Naive thymus-derived CD8-positive, alpha-beta T cell (primary cell): ENCODE data around the gene SEMA3C. TPM values are rescaled to one million over a fixed set of nuclear protein-coding genes. Genes with fewer than 3 reads are reported as not detected.

Source experiments
- ATAC-seq, 2 donors: fragments of 150-1000 bp; cut with Tn5 transposase in 1 of 2; sonication (Bioruptor Pico), chemical (Tn5 transposase) in 1 of 2; 1 replicate in 1 of 2; 2 replicates in 1 of 2; pipeline ENCODE4 v1.10.0; 2021; ENCODE audit warnings: mild to moderate bottlenecking in 2 of 2, moderate library complexity in 2 of 2
- POLR2A ChIA-PET: fragments of 350-600 bp; sonication (Branson Sonifier 250); formaldehyde crosslinking; loops from one replicate; lab custom pipeline; 2021; ENCODE audit warnings: antibody characterized with exemption; lab: Charles Lee
- DNase-seq, 10 donors: peaks; one replicate each; pipeline versions ENCODE4 v3.0.0 to v3.0.0-alpha.2; 2020 to 2022
- H3K27ac Mint-ChIP-seq, 10 donors: one replicate each; pipeline ENCODE4 v1.8.0; 2020 to 2022; ENCODE audit warnings: mild to moderate bottlenecking in 10 of 10, mixed read lengths in 10 of 10, moderate library complexity in 4 of 10, inconsistent platforms in 1 of 10
- H3K27me3 Mint-ChIP-seq, 5 donors: one replicate each; pipeline ENCODE4 v1.8.0; 2021 to 2022; ENCODE audit warnings: mixed read lengths in 5 of 5
- H3K36me3 Mint-ChIP-seq, 3 donors: one replicate each; pipeline ENCODE4 v1.8.0; 2020 to 2022; ENCODE audit warnings: mixed read lengths in 3 of 3, mild to moderate bottlenecking in 2 of 3, inconsistent platforms in 1 of 3
- H3K4me1 Mint-ChIP-seq, 4 donors: one replicate each; pipeline ENCODE4 v1.8.0; 2021 to 2022; ENCODE audit warnings: mixed read lengths in 4 of 4
- H3K4me3 Mint-ChIP-seq, 10 donors: one replicate each; pipeline ENCODE4 v1.8.0; 2020 to 2022; ENCODE audit warnings: mild to moderate bottlenecking in 10 of 10, mixed read lengths in 10 of 10, moderate library complexity in 6 of 10, inconsistent platforms in 1 of 10
- H3K9me3 Mint-ChIP-seq, 9 donors: one replicate each; pipeline ENCODE4 v1.8.0; 2020 to 2022; ENCODE audit warnings: mixed read lengths in 9 of 9, mild to moderate bottlenecking in 3 of 9, inconsistent platforms in 1 of 9, moderate library complexity in 1 of 9
- polyA plus RNA-seq, 3 donors: library from polyadenylated mRNA; unstranded; fragments of 300-500 nt; fragmentation: Illumina TruSeq; gene quantifications; one replicate each; pipeline ENCODE4 v1.2.3, GENCODE V29; 2021
- total RNA-seq, 8 experiments: library from RNA in 2 of 8; stranded (reverse) in 2 of 8; gene quantifications; one replicate each; pipeline ENCODE4 v1.2.3 and lab custom pipeline; 2021 to 2026

SEMA3C gene
- total and polyA plus RNA-seq, 5 experiments from 2014 or later = not detected

DNA sequence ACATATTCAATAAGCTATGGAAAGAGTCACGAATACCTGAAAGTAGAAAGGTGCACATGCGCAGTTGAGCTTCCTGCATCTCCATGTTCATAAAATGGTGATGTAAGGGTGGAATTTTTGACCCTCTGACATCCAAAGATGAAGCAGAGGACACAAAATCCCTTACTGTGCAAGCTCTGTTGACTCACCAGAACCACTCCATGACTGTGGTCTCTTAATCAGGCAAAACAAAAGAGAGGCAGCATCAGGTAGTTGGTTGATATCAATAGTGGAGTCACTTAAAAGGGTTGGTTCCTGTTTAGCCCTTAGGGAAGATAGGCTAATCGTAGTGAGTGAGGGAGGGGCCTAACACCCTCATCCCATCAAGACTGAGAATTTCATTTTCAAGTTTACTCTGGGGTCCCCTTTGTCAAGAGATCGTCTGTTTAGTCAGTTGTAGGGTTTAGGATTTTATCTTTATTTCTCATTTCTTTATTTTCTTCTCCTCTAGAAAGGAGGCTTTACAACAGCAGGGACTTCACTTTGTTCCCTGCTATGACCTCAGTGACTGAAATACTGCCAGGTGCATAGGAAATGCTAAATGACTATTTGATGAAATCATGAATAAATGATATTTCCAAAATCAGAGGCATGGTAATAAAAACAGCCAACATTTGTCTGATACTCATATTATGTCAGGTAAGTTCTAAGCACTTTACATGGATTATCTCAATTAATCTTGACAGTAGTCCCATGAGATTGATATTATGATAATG is 182.3 kb downstream of the SEMA3C start:
- ATAC-seq = no peak
- Mint-ChIP-seq H3K36me3 (no peaks in the 10 kb centered on the region), H3K4me1 (no peaks in the 10 kb centered on the region), H3K9me3 (peaks cover 0 to 12% (median 0%) of the 10 kb centered on the region in 9 donors), H3K27ac (no peak overlapping the region), H3K27me3 (peaks cover 0 to 11% (median 4%) of the 10 kb centered on the region in 5 donors), H3K4me3 (no peak overlapping the region)
- POLR2A ChIA-PET = no interaction called here
- DNase-seq = no peak

DNA sequence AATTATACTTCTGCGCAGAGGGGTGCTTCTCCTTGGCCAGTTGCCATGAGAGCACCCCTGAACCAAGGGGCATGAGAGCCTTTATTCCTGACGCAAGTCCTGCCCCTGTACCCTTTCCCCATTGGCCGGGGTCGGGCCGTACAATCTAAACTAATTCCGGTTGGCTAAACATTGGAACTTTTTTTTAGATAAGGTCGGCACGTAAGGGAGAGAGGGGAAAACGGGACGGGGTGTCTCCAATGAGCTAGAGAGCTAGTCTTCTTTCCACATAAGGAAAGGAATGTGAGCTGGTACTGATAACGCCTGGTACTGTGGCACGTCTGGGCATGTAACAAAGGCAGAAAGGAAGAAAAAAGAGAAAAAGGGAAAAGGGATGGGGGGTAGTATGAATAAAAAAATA is 183.5 kb downstream of the SEMA3C start:
- peaks cover 0 to 11% (median 6%) of the 10 kb centered on the region in 5 donors for H3K27me3 Mint-ChIP-seq
- ATAC-seq (no peak), DNase-seq (no peak)
- peaks cover 0 to 12% (median 0%) of the 10 kb centered on the region in 9 donors for H3K9me3 Mint-ChIP-seq
- H3K36me3 Mint-ChIP-seq = no peaks in the 10 kb centered on the region
- no peaks in the 10 kb centered on the region for H3K4me1 Mint-ChIP-seq
- H3K27ac Mint-ChIP-seq = no peak overlapping the region
- POLR2A ChIA-PET = no interaction called here
- no peak overlapping the region for H3K4me3 Mint-ChIP-seq

DNA sequence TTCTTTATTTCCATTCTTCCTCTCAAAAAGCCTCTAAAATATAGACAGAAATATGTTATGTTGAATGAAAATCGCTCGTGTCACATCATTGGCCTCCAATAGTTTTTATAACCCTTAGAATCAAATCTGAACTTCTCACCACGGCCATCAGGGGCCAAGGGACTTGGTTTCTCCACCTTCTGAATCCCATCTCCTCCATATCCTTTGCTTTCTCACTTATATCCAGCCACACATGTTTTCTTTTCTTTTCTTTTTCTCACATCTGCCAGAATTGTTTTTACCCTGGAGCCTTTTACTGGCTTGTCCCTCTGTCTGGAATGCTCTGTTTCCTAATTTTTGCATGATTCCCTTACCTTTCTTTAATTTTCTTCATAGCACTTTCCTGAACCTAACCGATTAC is 184.8 kb downstream of the SEMA3C start:
- H3K4me3 Mint-ChIP-seq = no peak overlapping the region
- ATAC-seq = no peak

DNA sequence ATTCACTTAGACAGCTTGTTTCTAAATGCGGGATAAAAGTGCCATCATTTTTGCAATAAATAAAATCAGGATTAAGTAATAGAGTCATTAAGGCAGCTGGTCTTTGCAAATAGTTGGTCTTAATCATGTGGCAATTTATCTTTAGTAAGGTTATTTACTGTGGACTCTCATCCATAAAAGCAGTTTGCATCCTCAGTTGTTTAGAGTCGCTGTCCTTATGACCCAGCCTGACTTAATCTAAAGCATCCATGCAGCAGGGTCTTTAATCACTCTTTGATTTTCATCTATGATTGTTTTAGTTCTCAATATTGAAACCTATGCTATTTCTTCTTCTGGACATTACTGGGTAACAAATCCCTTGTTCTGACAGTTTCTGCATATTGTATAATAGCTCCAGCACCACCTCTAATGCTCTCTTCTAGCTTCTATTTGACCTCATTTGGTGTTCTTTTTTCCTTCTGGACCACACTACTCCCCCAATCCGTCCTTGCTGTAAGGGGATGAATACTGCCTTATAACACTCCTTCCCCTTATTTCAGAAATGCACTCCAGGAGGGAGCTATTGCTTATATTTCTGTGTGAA is 185.4 kb downstream of the SEMA3C start:
- Mint-ChIP-seq H3K9me3 (peaks cover 0 to 12% (median 0%) of the 10 kb centered on the region in 9 donors), H3K4me1 (no peaks in the 10 kb centered on the region), H3K27ac (no peak overlapping the region), H3K36me3 (no peaks in the 10 kb centered on the region), H3K27me3 (peaks cover 0 to 11% (median 6%) of the 10 kb centered on the region in 5 donors), H3K4me3 (no peak overlapping the region)
- no peak for DNase-seq
- ATAC-seq = no peak
- POLR2A ChIA-PET = no interaction called here

More for the DNA sequence above, 184.8 kb downstream of the SEMA3C start:
- POLR2A ChIA-PET = no interaction called here
- Mint-ChIP-seq H3K9me3 (peaks cover 0 to 12% (median 0%) of the 10 kb centered on the region in 9 donors), H3K27ac (no peak overlapping the region), H3K4me1 (no peaks in the 10 kb centered on the region), H3K36me3 (no peaks in the 10 kb centered on the region), H3K27me3 (peaks cover 0 to 11% (median 6%) of the 10 kb centered on the region in 5 donors)
- DNase-seq = no peak

DNA sequence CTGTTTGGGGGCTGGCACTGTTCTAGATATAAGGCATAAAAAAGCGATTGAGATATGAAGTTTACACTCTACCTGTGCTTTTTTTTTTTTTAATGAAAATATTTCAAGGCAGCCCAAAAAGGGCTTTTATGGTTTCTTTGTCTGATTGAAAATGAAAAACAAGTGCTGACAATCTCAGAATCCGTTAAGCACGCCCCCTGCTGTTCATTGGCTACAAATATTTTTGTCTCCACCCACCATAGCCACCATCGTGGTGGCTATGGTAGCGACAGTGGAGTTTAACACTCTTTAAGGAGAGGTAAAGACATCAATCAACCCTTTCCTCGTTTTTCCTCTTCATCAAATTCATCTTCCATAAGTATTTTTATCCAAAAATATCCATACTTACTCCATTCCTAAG is 186.2 kb downstream of the SEMA3C start:
- H3K27me3 Mint-ChIP-seq = peaks cover 0 to 11% (median 6%) of the 10 kb centered on the region in 5 donors
- DNase-seq (no peak), ATAC-seq (no peak)
- H3K4me3 Mint-ChIP-seq = no peak overlapping the region
- no peak overlapping the region for H3K27ac Mint-ChIP-seq
- no peaks in the 10 kb centered on the region for H3K36me3 Mint-ChIP-seq
- H3K9me3 Mint-ChIP-seq = peaks cover 0 to 12% (median 0%) of the 10 kb centered on the region in 9 donors
- POLR2A ChIA-PET = no interaction called here
- H3K4me1 Mint-ChIP-seq = no peaks in the 10 kb centered on the region

DNA sequence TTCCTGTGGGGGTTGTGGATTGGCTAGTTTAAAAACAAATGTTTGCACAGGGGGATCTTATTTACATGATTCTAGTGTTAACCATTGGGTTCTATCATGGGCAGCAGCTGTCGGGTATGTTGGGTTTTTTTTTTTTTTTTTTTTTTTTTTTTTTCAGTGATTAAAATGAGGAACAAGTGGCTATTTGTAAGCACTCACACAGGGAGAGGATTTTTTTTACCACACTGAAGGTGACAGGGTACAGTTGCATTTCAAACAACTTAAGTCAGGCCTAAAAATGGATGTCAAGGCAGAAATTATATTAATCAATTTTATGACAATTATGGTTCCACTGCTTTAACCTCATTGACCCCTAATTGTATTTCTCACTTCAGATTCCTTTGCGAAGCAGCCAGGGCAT is 187.6 kb downstream of the SEMA3C start:
- H3K27ac Mint-ChIP-seq = no peak overlapping the region
- no peak overlapping the region for H3K4me3 Mint-ChIP-seq
- POLR2A ChIA-PET = no interaction called here
- DNase-seq = no peak
- no peak for ATAC-seq
- H3K4me1 Mint-ChIP-seq = no peaks in the 10 kb centered on the region
- H3K36me3 Mint-ChIP-seq = no peaks in the 10 kb centered on the region
- peaks cover 0 to 12% (median 0%) of the 10 kb centered on the region in 9 donors for H3K9me3 Mint-ChIP-seq
- H3K27me3 Mint-ChIP-seq = peaks cover 0 to 11% (median 6%) of the 10 kb centered on the region in 5 donors

DNA sequence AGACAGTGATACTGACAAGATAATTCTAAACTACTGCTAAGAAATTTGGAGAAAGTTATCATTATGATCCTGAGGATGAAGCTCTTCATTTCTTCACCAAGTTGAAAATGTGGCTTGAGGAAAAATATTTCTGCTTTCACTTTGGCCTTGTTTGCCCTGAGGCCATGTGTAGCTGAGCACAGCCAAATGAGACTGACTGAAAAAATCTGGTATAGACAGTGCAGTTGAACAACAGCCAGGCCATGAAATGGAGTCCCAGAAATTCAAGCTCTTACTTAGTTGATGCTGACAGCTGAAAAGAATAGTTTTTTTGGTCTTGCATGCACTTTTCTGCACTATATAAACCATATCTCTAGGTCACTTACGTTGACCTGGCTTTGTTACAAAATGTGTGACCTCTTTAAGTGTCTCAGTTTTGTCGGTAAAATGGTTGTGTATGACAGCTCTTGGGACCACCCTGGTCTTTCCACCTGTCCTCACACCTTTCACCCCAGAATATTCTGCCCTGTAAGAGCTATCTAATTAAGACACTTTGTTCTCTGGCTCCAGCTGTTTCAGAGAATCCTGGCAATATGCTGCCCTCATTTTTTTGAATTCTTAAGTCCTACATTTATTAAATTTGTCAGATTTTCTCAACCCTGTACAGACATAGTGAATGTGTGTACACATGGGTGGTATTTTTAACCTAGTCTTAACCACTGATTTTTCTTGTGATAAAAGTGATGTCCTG is 189.1 kb downstream of the SEMA3C start:
- POLR2A ChIA-PET = no interaction called here
- Mint-ChIP-seq H3K4me3 (no peak overlapping the region), H3K27me3 (peaks cover 0 to 11% (median 8%) of the 10 kb centered on the region in 5 donors), H3K36me3 (no peaks in the 10 kb centered on the region), H3K4me1 (no peaks in the 10 kb centered on the region), H3K27ac (no peak overlapping the region), H3K9me3 (no peaks in the 10 kb centered on the region)
- DNase-seq (no peak), ATAC-seq (no peak)

DNA sequence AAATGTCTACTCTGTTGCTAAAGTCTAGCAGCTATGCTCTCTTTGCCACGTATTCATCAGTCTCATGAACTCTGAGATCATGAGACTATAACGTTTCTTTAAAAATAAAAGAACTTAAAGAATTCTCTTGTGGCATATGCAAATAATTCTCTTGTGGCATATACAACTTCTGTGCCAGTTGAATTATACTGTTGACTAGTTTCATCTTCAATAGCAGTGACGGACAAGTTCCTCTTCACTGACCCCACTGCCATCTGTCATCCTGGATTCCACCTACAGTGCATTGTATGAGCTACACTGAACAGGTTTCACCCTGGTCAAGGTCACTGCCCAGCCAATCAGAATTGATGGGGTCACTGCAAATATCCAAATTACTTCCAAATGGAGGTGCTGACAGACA is 192.2 kb downstream of the SEMA3C start:
- ATAC-seq = no peak
- no peak overlapping the region for H3K4me3 Mint-ChIP-seq
- H3K4me1 Mint-ChIP-seq = no peaks in the 10 kb centered on the region
- H3K27me3 Mint-ChIP-seq = peaks cover 0 to 4% (median 0%) of the 10 kb centered on the region in 5 donors
- H3K27ac Mint-ChIP-seq = no peak overlapping the region
- DNase-seq = no peak
- POLR2A ChIA-PET = no interaction called here
- no peaks in the 10 kb centered on the region for H3K36me3 Mint-ChIP-seq
- H3K9me3 Mint-ChIP-seq = peaks cover 0 to 3% (median 0%) of the 10 kb centered on the region in 9 donors

DNA sequence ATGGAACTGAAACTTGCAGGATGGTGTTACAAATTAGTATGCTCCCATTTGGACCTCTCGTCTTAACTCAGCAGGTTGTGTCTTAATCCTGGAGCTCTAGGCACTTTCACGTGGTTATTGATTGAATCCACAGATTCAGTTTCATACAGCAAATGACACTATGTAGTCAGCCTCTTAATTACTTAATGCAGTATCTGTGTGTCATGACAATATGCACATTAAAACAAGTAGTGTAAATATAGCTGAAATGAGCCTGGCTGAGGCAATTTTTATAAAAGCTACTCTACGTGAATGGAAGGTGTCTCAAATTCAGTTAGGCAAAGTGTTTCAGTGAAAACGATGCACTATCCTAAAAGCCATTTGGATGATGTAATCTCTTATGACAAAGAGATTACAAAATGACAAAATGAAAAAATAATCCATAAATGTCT is 193.7 kb downstream of the SEMA3C start:
- H3K27ac Mint-ChIP-seq = no peak overlapping the region
- no peaks in the 10 kb centered on the region for H3K4me1 Mint-ChIP-seq
- H3K27me3 Mint-ChIP-seq = peaks cover 0 to 5% (median 0%) of the 10 kb centered on the region in 5 donors
- ATAC-seq (no peak), DNase-seq (no peak)
- POLR2A ChIA-PET = no interaction called here
- peaks cover 0 to 3% (median 0%) of the 10 kb centered on the region in 9 donors for H3K9me3 Mint-ChIP-seq
- no peak overlapping the region for H3K4me3 Mint-ChIP-seq
- no peaks in the 10 kb centered on the region for H3K36me3 Mint-ChIP-seq

DNA sequence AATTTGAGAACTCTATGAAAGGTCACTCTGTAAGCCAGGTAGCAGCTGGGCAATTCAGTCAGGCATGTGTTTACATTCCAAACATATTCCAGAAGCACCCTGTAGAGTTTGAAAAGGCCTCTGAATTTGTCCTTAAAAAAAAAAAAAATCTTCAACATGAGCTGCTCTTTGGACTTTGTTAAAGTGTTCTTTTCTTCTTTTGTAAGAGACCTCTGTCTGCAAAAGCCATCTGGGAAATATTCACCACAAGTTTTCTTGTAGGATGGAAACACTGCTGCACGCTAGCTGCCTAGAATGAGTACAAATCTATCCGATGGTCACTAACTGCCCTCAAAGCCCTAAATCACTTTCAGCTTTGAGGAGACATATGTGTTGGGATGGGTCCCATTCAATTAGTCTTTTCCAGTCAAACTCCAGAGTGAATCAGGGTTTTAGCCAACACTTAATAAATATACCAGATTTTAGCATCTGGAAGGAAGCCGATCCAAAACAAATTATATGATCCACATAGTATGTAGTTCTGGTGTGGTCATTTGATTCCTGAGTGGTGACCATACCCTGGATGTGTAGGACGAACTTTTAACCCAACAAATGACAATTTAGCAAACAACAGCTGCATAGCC is 194.5 kb downstream of the SEMA3C start:
- Mint-ChIP-seq H3K27ac (no peak overlapping the region), H3K4me3 (no peak overlapping the region), H3K4me1 (no peaks in the 10 kb centered on the region), H3K27me3 (peaks cover 0 to 5% (median 0%) of the 10 kb centered on the region in 5 donors), H3K36me3 (no peaks in the 10 kb centered on the region), H3K9me3 (peaks cover 0 to 3% (median 0%) of the 10 kb centered on the region in 9 donors)
- ATAC-seq (no peak), DNase-seq (no peak)
- POLR2A ChIA-PET = no interaction called here

DNA sequence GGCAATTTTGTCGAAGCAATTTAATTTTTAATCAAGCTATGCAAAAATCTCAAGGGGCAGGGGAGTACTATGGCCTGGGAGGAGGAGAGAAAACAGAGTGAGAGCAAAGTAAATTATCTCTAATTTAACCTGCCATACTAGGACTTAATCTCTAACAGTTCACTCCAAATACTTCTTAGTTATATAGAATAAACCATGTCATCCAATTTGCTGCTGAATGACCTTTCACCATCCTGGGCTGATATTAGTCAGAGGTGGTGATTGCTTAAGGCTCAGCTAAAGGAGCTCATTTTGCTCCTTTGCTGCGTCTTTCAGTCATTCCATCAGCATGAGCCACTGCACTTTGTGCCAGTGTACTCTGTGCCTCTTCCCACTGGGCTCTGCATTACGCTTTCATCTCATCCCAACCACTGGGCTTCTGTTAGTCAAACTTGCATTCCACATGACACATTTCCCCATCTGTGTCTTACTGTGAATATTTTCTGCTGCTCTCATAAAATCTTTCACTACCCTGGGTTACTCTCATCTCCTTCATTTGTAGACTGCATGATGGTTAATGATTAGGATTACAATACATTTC is 196.1 kb downstream of the SEMA3C start:
- Mint-ChIP-seq H3K4me3 (no peak overlapping the region), H3K9me3 (peaks cover 0 to 3% (median 0%) of the 10 kb centered on the region in 9 donors), H3K27ac (no peak overlapping the region), H3K27me3 (peaks cover 0 to 5% (median 0%) of the 10 kb centered on the region in 5 donors), H3K36me3 (no peaks in the 10 kb centered on the region), H3K4me1 (no peaks in the 10 kb centered on the region)
- POLR2A ChIA-PET = no interaction called here
- DNase-seq (no peak), ATAC-seq (no peak)

DNA sequence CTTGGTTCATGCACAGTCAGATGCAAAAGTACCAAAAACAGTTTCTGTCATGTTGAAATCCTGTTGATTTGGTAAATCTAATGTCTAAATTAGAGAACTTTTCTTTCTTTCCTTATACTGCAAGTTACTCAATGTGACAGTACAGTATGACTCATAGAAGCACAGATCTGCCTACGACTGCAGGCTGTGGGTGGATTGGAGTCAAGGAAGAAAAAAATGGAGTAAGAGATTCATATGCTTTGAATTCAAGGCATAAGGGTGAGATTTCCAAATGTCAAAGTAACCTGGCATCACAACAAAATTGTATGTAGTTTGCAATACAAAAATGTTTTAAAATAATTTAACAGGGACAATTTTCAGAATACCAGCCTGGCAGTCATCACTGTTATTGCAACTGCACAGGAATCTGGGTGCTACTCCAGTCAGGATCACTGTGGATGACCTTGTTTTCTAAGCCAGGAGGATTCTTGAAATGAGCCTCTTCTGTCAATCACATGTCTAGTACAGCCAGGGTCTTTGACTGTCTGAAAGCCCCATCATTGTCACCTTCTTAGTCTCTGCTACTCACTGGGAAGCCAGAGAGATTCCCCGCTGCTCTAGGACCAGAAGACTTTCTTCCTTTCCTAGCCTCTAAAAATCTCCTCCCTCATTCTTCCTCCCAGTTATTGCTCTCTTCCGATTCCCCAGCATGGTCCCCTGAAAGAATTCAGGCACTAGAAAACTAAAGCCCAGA is 196.8 kb downstream of the SEMA3C start:
- H3K4me1 Mint-ChIP-seq = no peaks in the 10 kb centered on the region
- ATAC-seq (no peak), DNase-seq (no peak)
- H3K9me3 Mint-ChIP-seq = peaks cover 0 to 3% (median 0%) of the 10 kb centered on the region in 9 donors
- POLR2A ChIA-PET = no interaction called here
- no peaks in the 10 kb centered on the region for H3K36me3 Mint-ChIP-seq
- H3K27ac Mint-ChIP-seq = no peak overlapping the region
- no peak overlapping the region for H3K4me3 Mint-ChIP-seq
- peaks cover 0 to 5% (median 0%) of the 10 kb centered on the region in 5 donors for H3K27me3 Mint-ChIP-seq
